Aorta (tissue), 5 donors: ENCODE data around the gene C1orf105. TPM values are rescaled to one million over a fixed set of nuclear protein-coding genes. Genes with fewer than 3 reads are reported as not detected.

Source experiments
- ATAC-seq: fragments of 200-7000 bp; cut with Tn5 transposase; one replicate; pipeline ENCODE4 v1.9.1; 2022; ENCODE audit warnings: moderate library complexity; ENCODE audit not compliant: low FRiP score
- DNase-seq, 2 donors: peaks; one replicate each; pipeline ENCODE4 v3.0.0-alpha.2; 2020
- H3K27ac ChIP-seq, 2 donors: one replicate each; pipeline ENCODE4 v1.5.1; 2013; ENCODE audit warnings: low read length in 2 of 2, mild to moderate bottlenecking in 2 of 2, moderate library complexity in 2 of 2, control low read depth in 1 of 2, inconsistent platforms in 1 of 2, low read depth in 1 of 2
- H3K27me3 ChIP-seq, 2 donors: one replicate each; pipeline ENCODE4 v1.6.1; 2013; ENCODE audit warnings: control low read depth in 1 of 2, low read length in 1 of 2, mild to moderate bottlenecking in 1 of 2, moderate library complexity in 1 of 2; ENCODE audit not compliant: insufficient read depth in 2 of 2, control insufficient read depth in 1 of 2
- H3K36me3 ChIP-seq, 2 donors: one replicate each; pipeline ENCODE4 v1.6.1; 2013; ENCODE audit warnings: control low read depth in 1 of 2, low read length in 1 of 2, mild to moderate bottlenecking in 1 of 2; ENCODE audit not compliant: insufficient read depth in 2 of 2, control insufficient read depth in 1 of 2
- H3K4me1 ChIP-seq, 2 donors: one replicate each; pipeline ENCODE4 v1.6.1; 2013; ENCODE audit warnings: low read length in 2 of 2, control low read depth in 1 of 2, mild to moderate bottlenecking in 1 of 2, moderate library complexity in 1 of 2; ENCODE audit not compliant: insufficient read depth in 2 of 2, control insufficient read depth in 1 of 2
- H3K4me3 ChIP-seq, 2 donors: one replicate each; pipeline ENCODE4 v1.5.1; 2013; ENCODE audit warnings: low read length in 2 of 2, control low read depth in 1 of 2, mild to moderate bottlenecking in 1 of 2
- H3K9me3 ChIP-seq: one replicate; pipeline ENCODE4 v1.6.1; 2013; ENCODE audit warnings: mild to moderate bottlenecking, low read length; ENCODE audit not compliant: control insufficient read depth
- WGBS, 2 donors: extraction: QIAGEN DNeasy Blood & Tissue Kit; methylation state at CpG; one replicate each; pipeline ENCODE4 v1.1.7; 2013; 5-methylcytosine and 5-hydroxymethylcytosine counted together
- intact Hi-C, 2 donors: fragments of 100-400 bp; cut with DNase I; formaldehyde crosslinking; loops; one replicate each; pipeline versions ENCODE4 v1.14.2 to v1.15.0; 2022
- polyA plus RNA-seq, 2 donors: library from polyadenylated mRNA; stranded (reverse); fragments of 200-250 nt; gene quantifications; one replicate each; pipeline ENCODE4 v1.2.3, GENCODE V29; 2013
- total RNA-seq, 2 donors: library from RNA; stranded (reverse); fragmentation: NEBNext Ultra II Directional; extraction: Animal tissue kit (Norgen Biotek cat#: 25700); gene quantifications; one replicate each; pipeline ENCODE4 v1.2.1, GENCODE V29; 2021
- donor health status: healthy with polysubstance abuse.
- donor health status: Bipolar disorder and iron deficiency.
- donor health status: DM: no; HTN: no; CAD: no.
- donor health status: DM: no; HTN: no; CAD: no.
- donor health status: DM: yes; HTN: yes; CAD: no.

The C1orf105 gene
- total and polyA plus RNA-seq, 4 donors, result not detected

DNA sequence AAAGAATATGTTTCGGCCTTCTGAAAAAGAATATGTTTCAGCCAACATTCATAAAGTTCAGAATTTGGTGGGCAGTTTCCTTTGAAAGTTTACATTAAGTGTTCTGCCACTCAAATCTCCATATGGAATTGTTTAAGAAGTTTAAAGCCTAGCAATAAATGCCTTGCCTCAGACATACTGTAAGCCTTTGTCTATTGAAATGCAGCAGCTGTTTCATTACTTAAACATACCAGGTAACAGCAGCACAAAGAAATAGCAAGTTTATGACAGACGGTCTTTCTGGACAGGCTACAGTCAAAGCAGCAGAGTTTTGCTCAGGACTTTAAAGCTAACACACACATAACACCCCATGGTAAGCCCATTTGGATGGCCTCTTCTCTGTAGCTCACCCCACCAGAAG, 38.5 kb upstream of the C1orf105 start:
- Histone ChIP-seq H3K36me3 (no peaks in the 10 kb centered on the region), H3K4me1 (peaks cover 4% of the 10 kb centered on the region in 2 donors), H3K9me3 (no peaks in the 10 kb centered on the region), H3K27ac (peak overlapping the region in 1 of 2 donors; percentile 72), H3K27me3 (no peaks in the 10 kb centered on the region), H3K4me3 (peak overlapping the region in 1 of 2 donors; percentile 48)
- DNase-seq (no peak), ATAC-seq (no peak)
- WGBS, 2 donors, result 36 to 44% methylated on average over 2 of the region's 2 CpGs
- intact Hi-C loops, result no loop called here

DNA sequence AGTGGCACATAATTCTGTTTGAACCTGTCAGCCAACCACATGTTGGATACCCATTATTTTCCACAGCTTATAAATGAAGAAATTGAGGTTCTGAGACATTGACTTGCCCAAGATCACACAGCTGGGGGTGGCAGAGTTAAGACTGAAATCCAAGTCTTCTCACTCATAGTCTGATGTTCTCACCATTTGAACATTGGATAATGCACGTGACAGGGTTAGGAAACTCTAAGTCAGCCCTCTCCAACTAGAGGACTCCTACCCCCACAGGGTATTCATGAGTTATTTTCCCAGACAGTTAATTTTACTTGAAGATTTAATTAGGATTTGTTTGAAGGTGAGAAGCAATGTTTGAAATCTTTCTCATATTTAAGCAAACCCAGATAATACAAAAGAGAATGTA, 38.1 kb upstream of the C1orf105 start:
- Histone ChIP-seq H3K9me3 (no peaks in the 10 kb centered on the region), H3K4me3 (no peak overlapping the region), H3K27ac (peak overlapping the region in 1 of 2 donors; percentile 72), H3K36me3 (no peaks in the 10 kb centered on the region), H3K27me3 (no peaks in the 10 kb centered on the region), H3K4me1 (peaks cover 4% of the 10 kb centered on the region in 2 donors)
- 23 to 28% methylated on average over 1 of the region's 1 CpG for WGBS, 2 donors
- no peak for ATAC-seq
- DNase-seq, result no peak
- intact Hi-C loops, result no loop called here

DNA sequence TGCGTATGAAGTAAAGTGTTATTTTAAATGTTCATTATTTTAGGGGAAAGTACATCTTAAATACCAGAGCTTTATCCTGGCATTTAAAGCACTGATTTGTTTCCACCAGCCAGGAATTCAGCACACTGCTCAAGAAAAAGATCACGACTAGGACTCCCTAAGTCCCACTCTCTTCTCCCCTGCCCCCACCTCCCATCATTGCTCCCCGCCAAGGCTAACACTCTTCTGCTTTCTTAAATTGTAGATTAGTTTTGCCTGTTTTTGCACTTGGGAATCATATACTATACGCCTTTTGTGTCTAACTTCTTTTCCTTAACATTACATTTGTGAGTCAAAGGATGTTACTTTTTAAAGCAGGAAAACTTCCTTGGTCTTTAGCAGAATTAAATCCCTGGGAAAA, 37.5 kb upstream of the C1orf105 start:
- H3K36me3 ChIP-seq, result no peaks in the 10 kb centered on the region
- H3K4me3 ChIP-seq, result peak overlapping the region in 1 of 2 donors; percentile 82
- DNase-seq, result no peak
- ATAC-seq, result no peak
- peak overlapping the region; percentile 7 to 82 for H3K27ac ChIP-seq
- H3K27me3 ChIP-seq, result no peaks in the 10 kb centered on the region
- 8 to 11% methylated on average over 4 of the region's 4 CpGs for WGBS, 2 donors
- H3K9me3 ChIP-seq, result no peaks in the 10 kb centered on the region
- intact Hi-C loops, result no loop called here
- peaks cover 4% of the 10 kb centered on the region in 2 donors for H3K4me1 ChIP-seq

DNA sequence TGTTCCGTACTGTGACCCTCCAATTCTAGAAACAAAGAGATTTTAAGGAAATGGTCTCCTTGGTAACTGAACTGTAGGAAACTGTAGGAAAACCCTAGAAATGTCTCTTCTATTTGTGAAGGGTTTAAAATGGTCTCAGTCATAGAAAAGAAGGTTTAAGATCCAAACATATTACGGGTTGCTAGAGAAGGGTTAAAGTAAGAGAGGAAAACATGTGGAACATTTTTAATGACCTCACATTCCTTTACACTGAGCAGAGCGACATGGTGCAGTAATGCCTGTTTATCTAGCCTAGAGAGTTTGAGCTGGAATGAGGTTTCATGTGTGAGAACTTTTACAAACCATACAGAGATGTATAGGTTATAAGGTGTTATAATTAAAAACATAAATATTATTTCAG, 36.9 kb upstream of the C1orf105 start:
- intact Hi-C loops, result no loop called here
- Histone ChIP-seq H3K4me1 (peaks cover 4% of the 10 kb centered on the region in 2 donors), H3K36me3 (no peaks in the 10 kb centered on the region), H3K4me3 (peak overlapping the region; percentile 36 to 82), H3K9me3 (no peaks in the 10 kb centered on the region), H3K27me3 (no peaks in the 10 kb centered on the region), H3K27ac (peak overlapping the region in 1 of 2 donors; percentile 7)
- WGBS, 2 donors, result 3 to 6% methylated on average over 3 of the region's 3 CpGs
- ATAC-seq (peak; percentile 61), DNase-seq (no peak)

DNA sequence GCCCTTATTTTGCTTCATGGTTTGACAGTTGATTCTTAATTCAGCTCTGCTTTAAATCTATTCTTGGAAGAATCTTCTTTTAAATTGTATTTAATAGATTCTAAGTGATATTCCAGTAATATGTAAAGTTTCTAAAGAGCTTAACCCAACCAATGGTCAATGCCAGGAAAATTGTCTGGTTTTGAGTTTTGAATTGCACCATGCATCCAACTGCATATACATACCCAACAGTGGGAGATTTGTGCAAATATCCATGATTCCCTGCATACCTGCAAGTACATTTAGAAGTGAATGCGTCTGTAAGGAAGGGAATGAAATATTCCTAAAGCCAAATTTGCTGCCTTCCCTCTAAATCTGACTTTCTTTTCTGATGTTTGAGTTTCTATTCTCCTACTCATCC, 35.8 kb upstream of the C1orf105 start:
- DNase-seq (no peak), ATAC-seq (no peak)
- intact Hi-C loops, result no loop called here
- Histone ChIP-seq H3K4me3 (no peak overlapping the region), H3K36me3 (no peaks in the 10 kb centered on the region), H3K9me3 (no peaks in the 10 kb centered on the region), H3K27ac (no peak overlapping the region), H3K4me1 (peaks cover 4% of the 10 kb centered on the region in 2 donors), H3K27me3 (no peaks in the 10 kb centered on the region)
- WGBS, 2 donors, result 97 to 98% methylated on average over 1 of the region's 1 CpG

DNA sequence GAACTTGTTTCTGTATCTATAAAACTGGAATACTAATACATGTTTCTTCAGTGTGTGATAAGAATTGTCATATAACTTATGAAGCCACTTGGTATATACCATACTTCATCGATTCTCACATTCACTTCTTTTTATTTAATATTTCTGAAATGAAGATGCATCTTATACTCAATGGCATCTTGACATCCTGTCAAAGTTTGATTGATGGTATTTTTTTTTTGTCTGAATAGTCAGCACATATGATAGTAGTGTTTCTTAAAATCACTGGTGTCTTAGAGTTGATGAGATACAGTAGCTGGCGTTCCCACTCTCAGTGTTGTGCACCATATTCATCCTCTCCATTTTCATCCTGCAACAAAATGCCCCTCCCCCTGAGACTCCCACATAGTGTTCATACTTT, 34.4 kb upstream of the C1orf105 start:
- peaks cover 4% of the 10 kb centered on the region in 2 donors for H3K4me1 ChIP-seq
- H3K36me3 ChIP-seq, result no peaks in the 10 kb centered on the region
- no peak overlapping the region for H3K4me3 ChIP-seq
- ATAC-seq (no peak), DNase-seq (no peak)
- no peak overlapping the region for H3K27ac ChIP-seq
- no peaks in the 10 kb centered on the region for H3K27me3 ChIP-seq
- intact Hi-C loops, result no loop called here
- no peaks in the 10 kb centered on the region for H3K9me3 ChIP-seq
- 94% methylated on average over 2 of the region's 2 CpGs for WGBS, 2 donors

DNA sequence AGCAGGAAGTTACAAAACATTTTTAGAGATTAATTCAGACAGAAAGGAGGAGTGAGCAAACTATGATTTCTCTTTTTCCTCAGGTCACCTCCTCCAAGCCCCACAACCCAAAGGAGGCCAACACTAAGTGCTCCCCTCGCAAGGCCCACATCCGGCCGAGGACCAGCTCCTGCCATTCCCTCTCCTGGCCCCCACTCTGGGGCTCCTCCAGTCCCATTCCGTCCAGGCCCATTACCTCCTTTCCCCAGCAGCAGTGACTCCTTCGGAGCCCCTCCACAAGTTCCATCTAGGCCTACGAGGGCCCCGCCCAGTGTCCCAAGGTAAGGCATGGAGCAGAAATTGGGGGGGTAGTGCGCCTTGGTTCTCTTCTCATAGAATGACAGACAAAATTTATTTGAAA, 32.0 kb upstream of the C1orf105 start:
- H3K27ac ChIP-seq, result no peak overlapping the region
- DNase-seq, result no peak
- H3K4me1 ChIP-seq, result peaks cover 0 to 6% of the 10 kb centered on the region in 2 donors
- no peak for ATAC-seq
- H3K27me3 ChIP-seq, result no peaks in the 10 kb centered on the region
- intact Hi-C loops, result no loop called here
- WGBS, 2 donors, result 97 to 99% methylated on average over 8 of the region's 8 CpGs
- no peaks in the 10 kb centered on the region for H3K9me3 ChIP-seq
- H3K4me3 ChIP-seq, result no peak overlapping the region
- H3K36me3 ChIP-seq, result no peaks in the 10 kb centered on the region

DNA sequence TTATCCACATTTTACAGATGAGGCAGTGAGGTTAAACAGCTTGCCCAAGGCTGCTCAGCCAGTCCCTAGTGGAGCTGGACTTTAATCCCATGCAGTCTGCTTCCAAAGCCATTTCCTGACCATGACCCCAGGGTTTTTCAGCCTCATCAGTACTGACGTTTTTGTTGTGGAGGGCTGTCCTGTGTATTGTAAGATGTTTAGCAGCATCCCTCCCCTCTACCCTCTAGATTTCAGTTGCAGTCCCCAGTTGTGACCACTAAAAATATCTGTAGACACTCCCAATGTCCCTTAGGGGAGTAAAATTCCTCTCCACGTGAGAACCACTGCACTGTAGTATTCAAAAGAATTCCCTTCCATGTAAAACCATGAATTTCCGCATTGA, 30.2 kb upstream of the C1orf105 start:
- 14 to 21% methylated on average over 3 of the region's 3 CpGs for WGBS, 2 donors
- DNase-seq (no peak), ATAC-seq (no peak)
- H3K27ac ChIP-seq, result peak overlapping the region; percentile 7 to 76
- no peaks in the 10 kb centered on the region for H3K36me3 ChIP-seq
- H3K4me3 ChIP-seq, result no peak overlapping the region
- H3K27me3 ChIP-seq, result no peaks in the 10 kb centered on the region
- intact Hi-C loops, result loop anchor here (2.0 to 5.0 kb wide), 2 partner anchors 29 to 68 kb away; no protein-coding TSS in a partner anchor
- H3K9me3 ChIP-seq, result no peaks in the 10 kb centered on the region
- H3K4me1 ChIP-seq, result peaks cover 0 to 6% of the 10 kb centered on the region in 2 donors

DNA sequence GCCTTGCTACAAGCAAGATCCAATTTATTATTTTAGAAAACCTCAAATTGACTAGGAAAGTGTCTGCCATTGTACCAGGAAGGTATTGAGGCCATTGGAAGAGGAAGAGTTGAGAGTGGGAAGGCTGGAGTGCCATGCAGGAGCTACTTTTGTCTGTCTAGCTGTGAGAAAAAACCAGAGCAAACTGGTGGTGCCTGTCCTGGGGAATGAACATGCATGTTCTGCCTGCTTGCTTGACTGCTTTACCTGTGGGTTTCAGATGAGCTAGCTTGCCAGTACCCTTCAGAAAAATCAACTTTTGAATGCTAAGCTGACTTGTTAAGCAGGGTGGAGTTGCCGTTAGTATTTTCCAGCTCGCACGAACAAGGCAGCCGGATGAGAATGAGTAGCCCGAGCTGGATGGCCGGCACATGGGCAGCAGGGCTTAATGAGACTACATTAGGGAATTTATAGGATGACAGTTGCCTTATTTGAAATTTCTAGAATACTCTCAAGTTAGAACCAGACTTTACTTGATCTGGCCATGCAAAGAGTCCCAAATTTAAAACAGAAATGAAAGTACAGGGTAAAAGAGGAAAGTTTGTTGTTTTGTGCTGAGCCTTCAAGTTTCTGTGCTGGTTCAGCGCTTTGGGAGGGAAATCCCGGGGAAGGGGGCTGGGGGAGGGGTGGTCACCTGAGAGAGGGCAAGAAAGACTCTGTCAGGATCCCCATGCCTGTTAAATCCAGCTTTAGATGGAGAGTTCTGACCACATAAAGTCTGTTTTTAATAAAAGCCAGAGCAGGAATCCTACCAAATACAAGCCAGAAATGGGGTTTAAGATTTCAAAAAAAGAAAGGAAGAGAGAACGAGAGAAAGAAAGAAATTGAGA, 29.6 kb upstream of the C1orf105 start:
- peak overlapping the region; percentile 7 to 76 for H3K27ac ChIP-seq
- ATAC-seq, result peak; percentile 39
- peaks cover 0 to 6% of the 10 kb centered on the region in 2 donors for H3K4me1 ChIP-seq
- peak overlapping the region; percentile 33 to 84 for H3K4me3 ChIP-seq
- 4 to 6% methylated on average over 9 of the region's 9 CpGs for WGBS, 2 donors
- H3K36me3 ChIP-seq, result no peaks in the 10 kb centered on the region
- no peaks in the 10 kb centered on the region for H3K27me3 ChIP-seq
- DNase-seq, result peak in 1 of 2 donors; percentile 79
- intact Hi-C loops, result loop anchor here (2.0 to 5.0 kb wide), 2 partner anchors 30 to 69 kb away; no protein-coding TSS in a partner anchor
- no peaks in the 10 kb centered on the region for H3K9me3 ChIP-seq
